Adipose tissue (tissue), 3 donors: ENCODE results near the gene LEPROT. TPM values are rescaled to one million over a fixed set of nuclear protein-coding genes. Genes with fewer than 3 reads are reported as not detected.
"Not testable (repeated sequence)": the region's sequence is repeated elsewhere in the genome, so short reads cannot be mapped to it uniquely, and the experiment has no call there.

Experiments used
- H3K27ac ChIP-seq: one replicate; pipeline ENCODE4 v1.5.1; 2013; ENCODE audit warnings: low read depth, low read length
- WGBS, 3 donors: extraction: QIAGEN DNeasy Blood & Tissue Kit; methylation state at CpG; one replicate each; pipeline ENCODE4 v1.1.7; 2013; 5-methylcytosine and 5-hydroxymethylcytosine counted together
- polyA plus RNA-seq, 3 donors: library from polyadenylated mRNA; stranded (reverse); fragments of 200-250 nt; gene quantifications; one replicate each; pipeline ENCODE4 v1.2.3, GENCODE V29; 2013
- donor health status: healthy with polysubstance abuse.
- donor health status: Bipolar disorder and iron deficiency.
- donor health status: healthy.

Gene LEPROT
- polyA plus RNA-seq, 3 donors: 23.9 to 52.7 (median 48.9) TPM

DNA sequence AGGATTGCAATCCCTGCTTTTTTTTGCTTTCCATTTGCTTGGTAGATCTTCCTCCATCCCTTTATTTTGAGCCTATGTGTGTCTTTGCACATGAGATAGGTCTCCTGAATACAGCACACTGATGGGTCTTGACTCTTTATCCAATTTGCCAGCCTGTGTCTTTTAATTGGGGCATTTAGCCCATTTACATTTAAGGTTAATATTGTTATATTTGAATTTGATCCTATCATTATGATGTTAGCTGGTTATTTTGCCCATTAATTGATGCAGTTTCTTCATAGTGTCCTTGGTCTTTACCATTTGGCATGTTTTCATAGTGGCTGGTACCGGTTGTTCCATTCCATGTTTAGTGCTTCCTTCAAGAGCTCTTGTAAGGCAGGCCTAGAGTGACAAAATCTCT lies 45.4 kb downstream of the LEPROT start:
- not testable (repeated sequence) for H3K27ac ChIP-seq

GRCh38 chr1:65467536-65467935 lies 47.1 kb downstream of the LEPROT start:
- H3K27ac ChIP-seq: no peak overlapping the region
- 33 to 74% (median 71%) methylated on average over 6 of the region's 6 CpGs for WGBS, 3 donors

More for the DNA sequence above, 45.4 kb downstream of the LEPROT start:
- 91 to 97% (median 96%) methylated on average over 1 of the region's 1 CpG for WGBS, 3 donors

- WGBS, 3 donors: 51 to 71% (median 65%) methylated on average over 4 of the region's 4 CpGs
- H3K27ac ChIP-seq: no peak overlapping the region
Observed at GRCh38 chr1:65469126-65469888, 48.8 kb downstream of the LEPROT start.

DNA sequence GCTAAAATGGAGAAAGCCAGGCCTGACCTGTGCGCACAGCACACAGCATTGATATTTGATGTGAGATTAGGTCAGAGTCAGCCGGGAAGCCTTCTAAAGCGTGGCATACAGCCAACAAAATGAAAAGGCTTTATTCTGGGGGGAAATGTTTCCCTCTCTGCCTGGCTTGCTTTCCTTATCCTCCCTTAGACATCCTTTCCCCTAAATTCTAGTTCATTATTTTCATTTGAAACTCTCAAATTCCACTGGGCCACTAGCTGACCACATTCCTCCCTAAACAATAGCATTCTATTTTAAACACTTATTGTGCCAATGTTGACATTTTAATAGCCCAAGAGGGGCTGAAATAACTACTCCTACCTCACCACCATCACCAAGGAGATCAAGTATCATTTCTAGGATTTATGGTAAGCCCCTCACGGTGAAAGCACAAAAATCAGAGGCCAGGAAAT lies 49.4 kb downstream of the LEPROT start:
- H3K27ac ChIP-seq: no peak overlapping the region
- 31 to 60% (median 52%) methylated on average over 4 of the region's 4 CpGs for WGBS, 3 donors

- WGBS, 3 donors: 32 to 50% (median 35%) methylated on average over 1 of the region's 1 CpG
- no peak overlapping the region for H3K27ac ChIP-seq
Observed at GRCh38 chr1:65470766-65471165, 50.3 kb downstream of the LEPROT start.

- H3K27ac ChIP-seq: no peak overlapping the region
Observed at GRCh38 chr1:65471213-65471833, 50.9 kb downstream of the LEPROT start.

DNA sequence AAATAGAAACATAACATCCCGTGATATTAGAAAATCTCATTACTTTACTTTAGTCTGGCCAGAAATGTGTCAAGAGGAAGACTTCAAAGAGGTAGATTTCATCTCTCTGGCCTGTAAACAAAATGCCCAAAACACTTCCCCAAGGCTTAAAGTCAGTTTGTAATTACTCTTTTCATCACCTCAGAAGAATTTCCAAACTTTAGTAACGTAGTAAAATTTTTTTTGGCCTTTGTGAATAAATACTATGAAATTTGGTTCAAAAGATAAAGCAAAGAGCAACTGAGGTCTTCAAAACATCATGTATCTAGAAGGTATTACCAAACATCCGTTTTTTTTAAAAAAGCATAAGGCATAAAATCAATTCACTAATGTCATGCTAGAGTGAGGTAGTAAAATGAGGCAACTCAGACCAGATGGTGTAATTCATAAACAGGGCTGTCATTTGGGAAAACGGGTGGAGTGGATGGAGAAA lies 51.4 kb downstream of the LEPROT start:
- no peak overlapping the region for H3K27ac ChIP-seq
- 48 to 70% (median 50%) methylated on average over 4 of the region's 4 CpGs for WGBS, 3 donors

More at GRCh38 chr1:65471213-65471833, 50.9 kb downstream of the LEPROT start:
- 26 to 38% (median 28%) methylated on average over 2 of the region's 2 CpGs for WGBS, 3 donors

- 52 to 71% (median 64%) methylated on average over 3 of the region's 3 CpGs for WGBS, 3 donors
- no peak overlapping the region for H3K27ac ChIP-seq
Observed at GRCh38 chr1:65476327-65476726, 55.9 kb downstream of the LEPROT start.

GRCh38 chr1:65477414-65478378 lies 57.2 kb downstream of the LEPROT start:
- H3K27ac ChIP-seq: no peak overlapping the region
- 76 to 90% (median 86%) methylated on average over 2 of the region's 2 CpGs for WGBS, 3 donors

DNA sequence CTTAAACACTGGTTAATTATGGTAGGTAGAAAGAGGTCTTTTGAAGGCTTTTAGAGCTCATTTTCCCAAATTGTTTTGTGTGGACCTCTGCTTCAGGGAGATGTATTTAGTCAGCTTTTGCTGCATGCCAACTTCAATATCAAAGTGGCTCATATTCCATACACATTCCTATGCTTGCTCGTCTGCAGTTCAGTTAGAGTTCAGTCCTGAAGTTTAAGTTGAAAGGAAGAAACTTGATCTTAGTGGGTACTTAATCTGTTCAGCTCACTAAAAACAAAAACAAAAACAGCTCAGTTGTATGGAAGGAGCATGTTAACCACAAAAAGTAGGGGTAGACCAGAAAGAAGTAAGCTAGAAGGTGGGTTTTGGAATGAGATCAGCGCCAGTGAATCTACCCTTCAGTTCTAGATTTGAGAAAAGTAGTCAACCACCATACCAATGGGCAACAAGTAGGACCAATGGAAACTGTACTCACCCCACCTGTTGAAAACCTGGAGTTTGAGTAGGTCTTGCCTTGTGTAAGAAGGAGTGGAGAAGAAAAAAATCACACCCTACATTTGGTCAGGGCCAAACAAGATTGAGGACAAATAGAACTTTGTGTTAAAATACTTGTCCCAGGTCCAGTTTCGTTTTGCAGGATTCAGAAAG lies 58.0 kb downstream of the LEPROT start:
- WGBS, 3 donors: 67 to 77% (median 73%) methylated on average over 3 of the region's 3 CpGs
- H3K27ac ChIP-seq: no peak overlapping the region

GRCh38 chr1:65479554-65480204 lies 59.2 kb downstream of the LEPROT start:
- 94 to 95% (median 95%) methylated on average over 4 of the region's 4 CpGs for WGBS, 3 donors

GRCh38 chr1:65480684-65481405 lies 60.4 kb downstream of the LEPROT start:
- WGBS, 3 donors: 88 to 91% (median 90%) methylated on average over 4 of the region's 4 CpGs

More at GRCh38 chr1:65479554-65480204, 59.2 kb downstream of the LEPROT start:
- no peak overlapping the region for H3K27ac ChIP-seq

DNA sequence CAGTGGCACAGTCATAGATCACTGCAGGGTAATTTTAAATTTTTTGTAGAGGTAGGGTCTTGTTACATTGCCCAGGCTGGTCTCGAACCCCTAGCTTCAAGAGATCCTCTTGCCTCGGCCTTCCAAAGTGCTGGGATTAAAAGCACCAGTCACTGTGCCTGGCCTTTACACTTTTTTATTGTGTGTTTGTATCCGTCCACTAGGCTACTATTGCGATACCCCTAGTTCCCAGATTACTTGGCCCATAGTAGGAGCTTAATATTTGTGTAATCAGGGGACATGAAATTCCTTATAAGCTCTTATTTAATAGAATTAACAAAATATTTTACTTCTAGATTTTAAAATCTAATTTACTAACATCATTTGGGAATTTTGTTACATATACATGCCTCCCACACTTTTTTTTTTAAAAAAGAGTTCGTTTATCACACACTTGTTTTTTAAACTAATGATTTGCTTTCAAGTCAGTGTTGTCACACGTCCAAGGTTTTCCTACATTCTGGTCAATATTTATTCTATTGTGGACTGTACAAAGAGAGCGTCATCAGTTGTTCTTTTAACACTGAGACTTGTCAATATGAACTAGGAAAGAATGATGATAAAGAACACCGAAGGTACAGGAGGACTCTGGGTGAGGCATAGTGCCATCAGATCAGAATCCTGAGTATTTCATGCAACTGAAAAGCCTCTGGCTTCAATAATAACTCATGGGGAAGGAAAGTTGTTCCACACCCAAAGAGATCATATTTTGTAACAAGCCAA lies 63.7 kb downstream of the LEPROT start:
- H3K27ac ChIP-seq: no peak overlapping the region

More at GRCh38 chr1:65480684-65481405, 60.4 kb downstream of the LEPROT start:
- no peak overlapping the region for H3K27ac ChIP-seq

More for the DNA sequence above, 63.7 kb downstream of the LEPROT start:
- WGBS, 3 donors: 58 to 88% (median 87%) methylated on average over 8 of the region's 8 CpGs
